Hepatocyte (in vitro differentiated cells): Measurements from ENCODE around the gene RPE.

ENCODE experiments used
- EZH2 ChIP-seq: fragments of 200-600 bp; sonication (generic); IDR thresholded peaks from 2 replicates; pipeline ENCODE4 v1.6.1; 2016; ENCODE audit warnings: antibody characterized with exemption, mild to moderate bottlenecking, borderline replicate concordance
- EZH2phosphoT487 ChIP-seq: fragments of 200-600 bp; sonication (generic); IDR thresholded peaks from one replicate; pipeline ENCODE4 v1.6.1; 2018; ENCODE audit warnings: antibody characterized with exemption, mild to moderate bottlenecking, low read depth, moderate library complexity; ENCODE audit not compliant: unreplicated experiment, severe bottlenecking
- TF ChIP-seq, protein P1 (sequence below): fragments of 200-600 bp; sonication (generic); IDR thresholded peaks from 2 replicates; pipeline ENCODE4 v1.5.1; 2016; ENCODE audit warnings: antibody characterized with exemption, mild to moderate bottlenecking; ENCODE audit not compliant: poor library complexity

DNA sequence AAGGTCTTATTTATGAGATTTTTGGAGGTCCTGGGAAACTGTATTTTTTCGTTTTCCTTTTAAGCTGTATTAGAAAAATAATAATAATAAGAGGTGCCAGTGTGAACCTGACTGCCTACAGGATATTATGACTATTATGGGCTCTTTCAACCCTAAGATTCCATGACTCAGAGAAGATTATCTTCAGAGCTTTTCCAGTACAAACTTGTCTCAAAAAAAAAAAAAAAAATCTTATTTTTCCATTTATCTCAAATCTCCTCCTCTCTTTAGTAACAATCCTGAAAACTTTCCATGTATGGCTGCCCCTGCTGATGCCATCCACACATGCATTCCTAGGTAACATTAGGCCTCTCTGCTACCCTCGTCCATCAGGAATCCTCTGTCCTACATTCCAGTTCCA lies 36.7 kb upstream of the RPE start:
- TF ChIP-seq EZH2, result no peak
- TF ChIP-seq, protein P1, sequence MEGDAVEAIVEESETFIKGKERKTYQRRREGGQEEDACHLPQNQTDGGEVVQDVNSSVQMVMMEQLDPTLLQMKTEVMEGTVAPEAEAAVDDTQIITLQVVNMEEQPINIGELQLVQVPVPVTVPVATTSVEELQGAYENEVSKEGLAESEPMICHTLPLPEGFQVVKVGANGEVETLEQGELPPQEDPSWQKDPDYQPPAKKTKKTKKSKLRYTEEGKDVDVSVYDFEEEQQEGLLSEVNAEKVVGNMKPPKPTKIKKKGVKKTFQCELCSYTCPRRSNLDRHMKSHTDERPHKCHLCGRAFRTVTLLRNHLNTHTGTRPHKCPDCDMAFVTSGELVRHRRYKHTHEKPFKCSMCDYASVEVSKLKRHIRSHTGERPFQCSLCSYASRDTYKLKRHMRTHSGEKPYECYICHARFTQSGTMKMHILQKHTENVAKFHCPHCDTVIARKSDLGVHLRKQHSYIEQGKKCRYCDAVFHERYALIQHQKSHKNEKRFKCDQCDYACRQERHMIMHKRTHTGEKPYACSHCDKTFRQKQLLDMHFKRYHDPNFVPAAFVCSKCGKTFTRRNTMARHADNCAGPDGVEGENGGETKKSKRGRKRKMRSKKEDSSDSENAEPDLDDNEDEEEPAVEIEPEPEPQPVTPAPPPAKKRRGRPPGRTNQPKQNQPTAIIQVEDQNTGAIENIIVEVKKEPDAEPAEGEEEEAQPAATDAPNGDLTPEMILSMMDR, result no peak
- no peak for TF ChIP-seq EZH2phosphoT487
